GM21447 (cell line): ENCODE measurements around the gene FRMPD1.

Experiments
- ATAC-seq: cut with Tn5 transposase; IDR thresholded peaks from one replicate; pipeline ENCODE4 v1.9.1; 2021; ENCODE audit not compliant: unreplicated experiment

The FRMPD1 gene

DNA sequence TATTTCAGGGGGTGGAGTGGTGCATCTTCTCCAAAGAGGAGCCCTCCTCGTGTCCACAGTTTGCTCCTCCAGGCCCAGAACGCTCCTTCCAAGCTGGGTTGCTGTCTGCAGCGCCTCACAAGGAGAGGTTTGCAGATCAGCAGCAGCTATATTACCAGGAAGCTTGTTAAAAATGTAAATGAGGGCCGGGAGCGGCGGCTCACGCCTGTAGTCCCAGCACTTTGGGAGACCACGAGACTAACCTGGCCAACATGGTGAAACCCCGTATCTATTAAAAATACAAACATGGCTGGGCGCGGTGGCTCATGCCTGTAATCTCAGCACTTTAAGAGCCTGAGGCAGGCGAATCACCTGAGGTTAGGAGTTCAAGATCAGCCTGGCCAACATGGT lies 25.0 kb upstream of the FRMPD1 start:
- ATAC-seq = no peak

DNA sequence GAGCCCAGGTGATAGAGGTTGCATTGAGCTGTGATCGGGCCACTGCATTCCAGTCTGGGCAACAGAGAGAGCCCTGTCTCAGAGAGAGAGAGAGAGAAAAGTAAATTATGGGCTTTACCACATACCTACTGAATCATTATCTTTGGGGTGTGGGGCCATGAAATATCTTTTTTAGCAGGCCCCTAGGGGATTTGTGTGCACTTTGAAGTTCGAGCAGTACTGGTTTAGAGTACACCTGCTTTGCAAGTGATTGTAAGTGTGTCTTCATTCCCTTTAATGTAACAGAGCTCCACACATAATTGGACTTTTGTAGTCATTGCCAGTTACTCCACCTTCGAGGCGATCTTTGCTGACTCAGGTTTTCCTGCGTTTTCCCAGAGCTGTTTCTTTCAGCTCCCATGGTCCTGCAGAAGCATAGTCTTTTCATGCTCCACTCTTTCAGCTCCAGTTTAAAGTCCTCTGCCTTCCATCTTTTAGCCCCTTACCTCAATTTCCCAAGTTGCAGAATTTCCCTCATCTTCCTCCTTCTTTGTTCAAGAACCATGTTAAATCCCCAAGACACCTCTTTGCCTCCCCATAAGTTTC lies 24.0 kb upstream of the FRMPD1 start:
- no peak for ATAC-seq

DNA sequence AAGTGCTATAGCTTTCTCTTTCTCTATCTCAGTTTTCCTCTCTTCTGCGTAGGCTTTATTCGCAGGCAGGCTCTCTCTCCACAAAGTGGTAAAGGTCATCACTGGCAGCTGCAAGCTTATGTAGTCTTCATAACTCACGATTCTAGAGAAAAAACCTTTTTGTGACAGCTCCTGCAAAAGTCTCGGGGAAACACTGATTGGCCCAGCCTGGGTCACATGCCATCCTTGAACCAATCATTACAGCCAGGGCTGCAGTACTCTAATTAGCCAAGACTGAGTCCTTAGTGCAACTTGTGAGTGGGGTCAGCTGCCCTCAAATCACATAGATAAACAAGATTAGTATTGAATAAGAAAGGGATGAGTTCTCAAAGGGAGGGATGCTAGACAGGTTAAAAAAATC lies 18.3 kb upstream of the FRMPD1 start:
- no peak for ATAC-seq

DNA sequence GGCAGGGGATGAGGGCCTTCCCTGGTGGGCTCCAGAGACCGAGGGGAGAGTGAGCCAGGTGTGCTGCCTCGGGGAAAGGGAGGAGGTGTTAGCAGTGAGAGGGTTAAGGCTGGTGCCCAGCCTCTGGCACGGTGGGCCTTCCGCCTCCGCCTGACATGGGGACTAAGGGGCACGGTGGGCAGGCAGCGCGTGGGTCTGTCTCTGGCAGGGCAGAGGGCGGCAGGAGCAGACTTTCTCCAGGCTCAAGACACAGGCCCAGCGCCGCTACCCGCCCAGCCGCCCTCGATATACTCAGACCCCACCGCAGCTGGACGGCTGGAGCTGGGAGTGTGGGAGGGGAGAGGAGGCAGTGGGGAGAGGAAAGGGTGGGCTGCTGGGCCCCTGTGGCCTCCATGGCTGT lies 14.9 kb upstream of the FRMPD1 start:
- no peak for ATAC-seq

DNA sequence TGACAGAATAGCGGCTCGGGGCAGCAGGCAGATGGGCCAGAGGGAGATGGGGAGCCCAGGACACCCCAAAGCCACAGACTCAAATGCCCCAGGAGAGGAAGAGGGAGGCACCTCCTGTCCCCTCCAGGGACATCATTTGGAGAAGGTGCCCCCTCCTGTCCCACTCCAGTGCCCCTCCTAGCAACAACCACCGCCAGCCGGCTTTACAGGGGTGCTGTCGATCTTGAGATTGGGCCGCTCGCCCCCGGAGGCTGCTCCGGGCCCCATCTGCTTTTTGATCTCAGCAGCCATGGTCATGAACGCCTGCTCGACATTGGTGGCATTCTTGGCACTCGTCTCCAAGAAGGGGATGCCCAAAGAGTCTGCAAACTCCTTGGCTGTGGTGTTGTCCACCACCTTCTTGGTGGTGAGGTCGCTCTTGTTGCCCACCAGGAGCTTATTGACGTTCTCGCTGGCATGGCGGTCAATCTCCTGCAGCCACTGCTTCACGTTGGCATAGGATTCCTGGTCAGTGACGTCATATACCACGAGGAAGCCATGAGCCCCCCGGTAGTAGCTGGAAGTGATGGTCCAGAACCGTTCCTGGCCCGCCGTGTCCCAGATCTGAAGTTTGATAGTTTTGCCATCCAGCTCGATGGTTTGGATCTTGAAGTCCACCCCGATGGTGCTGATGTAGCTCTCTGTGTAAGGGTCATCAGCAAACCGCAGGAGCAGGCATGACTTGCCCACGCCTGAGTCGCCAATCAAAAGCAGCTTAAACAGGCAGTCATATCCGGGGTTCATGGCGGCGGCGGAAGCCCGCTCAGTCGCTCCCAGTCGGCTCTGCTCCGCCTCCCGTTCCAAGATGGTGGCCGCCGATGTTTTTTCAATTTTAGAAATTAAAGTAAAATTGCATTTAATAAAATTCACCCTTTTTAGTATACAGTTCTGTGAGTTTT lies 14.0 kb upstream of the FRMPD1 start:
- ATAC-seq = no peak

DNA sequence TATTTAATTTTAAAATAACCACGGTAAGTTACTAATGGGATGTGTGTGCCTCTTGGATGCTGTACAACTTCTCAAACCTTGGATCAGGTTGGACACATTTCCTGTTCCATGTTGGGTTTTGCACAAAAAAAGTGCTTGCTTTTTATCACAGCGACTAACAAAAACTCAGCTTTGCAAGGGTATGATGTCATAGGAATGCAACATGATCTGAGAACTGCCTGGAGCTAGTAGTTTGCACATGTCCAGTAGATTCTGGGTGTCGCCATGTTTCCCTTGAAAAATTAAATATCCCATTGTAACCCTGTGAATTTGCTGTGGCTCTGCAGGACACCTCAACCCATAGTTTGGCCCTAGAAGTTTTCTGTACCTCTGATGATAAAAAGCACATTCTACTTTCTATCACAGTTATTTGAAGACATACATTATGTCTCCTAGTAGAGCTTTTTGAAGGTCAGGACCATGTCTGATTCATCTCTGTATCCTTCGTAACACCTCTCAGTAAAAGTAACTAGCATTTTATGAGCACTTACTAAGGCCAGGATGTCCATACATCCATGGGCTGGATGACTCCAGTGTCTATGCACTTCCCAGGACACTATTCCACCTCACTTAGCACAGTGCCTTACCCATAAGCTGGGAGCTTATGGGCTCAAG lies 11.5 kb upstream of the FRMPD1 start:
- ATAC-seq = no peak

DNA sequence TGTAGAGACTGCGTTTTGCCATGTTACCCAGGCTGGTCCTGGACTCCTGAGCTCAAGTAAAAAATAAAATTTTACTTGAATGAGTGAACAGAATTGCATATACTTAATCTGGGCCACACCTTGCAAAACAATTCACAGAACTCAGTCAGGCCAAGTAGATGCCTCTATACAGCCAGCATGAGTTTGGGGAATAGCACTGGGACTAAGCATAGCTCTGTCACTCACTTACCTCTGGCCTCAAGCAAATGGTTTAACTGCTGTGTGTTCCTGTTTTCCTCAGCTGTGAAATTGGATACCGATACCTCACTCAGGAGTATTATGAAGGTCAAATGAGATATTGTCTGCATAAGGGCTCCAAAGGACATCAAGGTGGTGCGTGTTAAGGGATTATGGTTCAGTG lies 10.9 kb upstream of the FRMPD1 start:
- no peak for ATAC-seq

DNA sequence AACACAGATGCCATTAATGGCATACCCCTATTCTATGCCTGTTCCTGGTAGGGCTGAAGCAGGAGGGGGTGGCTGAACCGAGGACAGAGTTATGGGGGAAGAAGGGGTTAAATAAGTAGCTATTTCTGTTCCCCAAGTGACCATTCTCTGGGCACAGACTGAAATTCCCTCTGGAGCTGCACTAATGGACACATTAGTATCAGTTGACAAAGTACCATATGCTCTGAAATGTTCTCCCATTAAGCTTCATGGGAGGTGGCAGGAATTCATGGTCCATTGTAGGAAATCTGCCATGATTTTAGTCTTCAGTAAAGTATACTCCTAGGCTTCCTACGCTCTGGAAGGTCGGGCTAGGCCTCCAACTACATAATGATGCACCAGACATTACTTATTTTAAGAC lies 10.5 kb upstream of the FRMPD1 start:
- no peak for ATAC-seq

DNA sequence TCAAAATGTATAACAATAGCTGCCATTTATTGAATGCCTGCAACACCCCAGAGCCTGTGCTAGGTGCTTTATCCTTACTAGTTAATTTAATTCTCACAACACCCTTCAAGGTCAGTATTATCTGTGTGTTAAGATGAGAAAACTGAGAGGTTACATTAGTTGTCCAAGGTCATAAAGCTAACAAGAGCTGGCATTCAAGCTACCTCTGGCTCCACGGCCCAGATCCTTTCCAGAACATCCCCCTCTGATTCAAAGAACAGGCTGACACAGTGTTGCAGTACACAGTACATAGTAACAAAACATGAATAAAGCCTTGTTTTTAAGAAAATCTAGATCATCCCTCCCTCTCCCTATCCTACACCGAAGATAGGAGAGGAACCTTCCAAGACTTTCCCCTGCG lies 9.4 kb upstream of the FRMPD1 start:
- ATAC-seq = no peak

DNA sequence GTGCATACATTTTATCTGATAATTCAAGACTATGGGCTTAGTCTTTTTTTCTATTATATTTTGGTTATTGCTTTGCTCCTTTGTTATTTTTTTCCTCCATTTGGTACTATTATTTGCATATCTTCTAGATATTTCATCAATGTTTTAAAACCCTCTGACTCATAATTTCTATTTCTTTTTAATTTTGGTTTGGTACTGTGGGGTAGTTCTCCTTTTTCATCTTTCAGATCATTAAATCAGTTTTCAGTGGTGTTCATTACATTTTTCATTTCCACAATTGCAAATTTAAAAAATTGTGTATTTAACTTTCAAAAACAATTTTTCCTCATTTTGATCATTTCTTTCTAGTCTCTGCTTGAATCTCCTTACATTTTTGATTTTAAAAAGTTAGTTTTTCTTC lies 7.5 kb upstream of the FRMPD1 start:
- no peak for ATAC-seq

DNA sequence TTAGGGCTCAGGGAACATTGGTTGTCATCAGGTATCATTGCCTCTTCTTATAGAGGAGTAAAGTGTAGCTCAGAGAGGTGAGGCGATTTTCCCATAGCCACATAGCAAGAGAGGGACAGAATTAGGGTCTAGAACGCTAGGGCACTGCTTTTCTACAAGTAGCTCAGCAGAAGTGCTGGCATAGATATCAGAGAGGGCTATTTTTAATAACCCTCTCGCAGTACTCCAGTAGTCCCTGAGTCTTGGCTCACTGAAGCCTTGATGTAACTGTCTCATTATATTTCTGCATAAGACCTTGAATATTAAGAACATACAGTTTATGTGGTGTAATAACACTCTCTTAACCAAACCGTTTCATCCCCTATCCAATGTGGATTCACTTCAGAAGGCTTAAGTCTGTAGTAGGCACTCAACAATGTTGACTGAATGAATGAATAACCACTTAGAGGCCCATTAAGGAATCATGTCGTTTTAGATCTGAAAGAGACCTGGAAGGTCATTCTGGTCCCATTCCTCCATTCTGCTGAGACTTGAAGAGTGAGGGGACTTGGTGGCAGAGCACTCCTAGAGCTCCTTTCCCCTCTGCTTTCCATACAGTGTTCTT lies 4.7 kb upstream of the FRMPD1 start:
- ATAC-seq = no peak

DNA sequence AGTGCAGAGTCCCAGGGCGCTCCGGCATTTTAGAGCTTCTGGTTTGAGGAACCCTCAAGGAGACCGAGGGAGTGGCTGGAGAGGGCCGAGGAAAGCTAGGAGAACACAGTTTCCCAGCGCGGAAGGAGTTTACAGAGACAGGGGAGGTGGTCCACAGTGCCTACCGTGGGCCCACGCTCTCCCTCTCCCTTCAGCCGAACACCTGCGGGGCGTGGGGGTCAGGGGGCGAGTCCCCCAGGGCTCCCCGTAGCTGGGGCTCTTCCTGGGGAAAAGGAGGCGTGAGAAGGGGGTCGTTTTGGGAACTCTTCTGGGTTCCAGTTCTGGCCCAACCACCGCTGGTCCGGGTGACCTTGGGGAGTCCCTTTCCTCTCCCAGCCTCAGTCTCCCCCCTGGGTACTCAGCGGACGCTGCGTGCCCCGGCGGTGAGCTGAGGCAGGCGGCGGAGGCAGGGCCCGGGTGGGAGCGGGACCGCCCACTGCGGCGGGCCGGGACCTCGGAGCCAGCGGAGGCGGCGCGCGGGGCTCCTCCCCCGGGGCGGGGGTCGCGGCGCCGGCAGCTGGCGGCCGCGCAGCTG lies 368 bp upstream of the FRMPD1 start:
- peak; percentile 19 for ATAC-seq

DNA sequence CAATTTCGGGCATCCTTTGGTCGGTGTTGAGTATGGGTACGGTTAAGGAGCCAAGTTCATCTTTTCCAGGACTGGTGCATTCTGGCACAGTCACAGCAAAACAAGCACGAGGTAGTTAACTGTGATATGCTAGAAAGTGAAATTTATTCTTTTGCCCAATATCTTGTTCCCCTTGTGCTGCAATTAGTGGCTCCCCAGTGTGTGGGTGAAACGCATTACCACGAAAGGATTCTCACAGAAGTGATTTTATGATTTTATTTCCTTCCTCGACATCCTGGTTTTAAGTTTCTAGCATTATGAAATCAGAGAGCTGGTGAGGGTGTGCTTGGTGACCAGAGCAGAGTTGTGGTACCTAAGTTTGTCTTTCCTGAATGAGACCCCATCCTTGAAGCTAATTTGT lies 1.5 kb downstream of the FRMPD1 start:
- no peak for ATAC-seq

DNA sequence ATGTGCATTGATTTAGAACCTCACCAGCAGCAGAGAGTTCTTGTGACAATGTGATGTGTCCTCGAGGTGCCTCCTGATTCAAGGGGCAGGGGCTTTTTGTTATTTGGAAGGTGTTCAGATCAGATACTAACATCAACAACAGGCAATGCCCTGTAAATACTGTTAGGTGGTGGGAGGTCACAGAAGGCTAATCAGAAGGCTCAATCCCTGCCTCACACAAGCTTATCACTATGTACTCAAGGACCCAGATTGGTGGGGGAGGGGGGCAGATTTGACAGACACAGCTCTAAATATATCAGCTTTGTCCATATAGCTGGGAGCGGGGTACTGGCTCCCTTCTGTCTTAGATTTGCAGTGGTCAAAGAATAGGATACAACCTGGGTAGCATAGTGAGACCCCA lies 2.6 kb downstream of the FRMPD1 start:
- no peak for ATAC-seq

DNA sequence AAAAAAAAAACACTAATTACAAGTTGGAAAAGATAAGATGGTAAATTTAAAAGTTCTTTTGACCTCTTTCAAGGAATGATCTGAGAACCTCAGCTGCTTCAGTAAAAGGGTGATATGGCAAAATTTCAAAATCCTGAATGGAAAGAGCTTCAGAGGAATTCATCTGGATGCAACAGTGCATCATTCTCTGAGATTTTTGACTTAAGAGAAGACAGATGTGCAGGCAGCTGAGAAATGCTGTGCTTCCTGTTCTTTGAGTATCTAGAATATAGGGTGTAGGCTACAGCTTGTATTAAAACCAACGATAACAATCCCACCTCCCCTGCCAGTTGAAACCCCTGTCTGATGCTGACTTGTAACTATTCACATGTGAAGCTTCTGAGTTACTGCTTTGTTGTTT lies 6.2 kb downstream of the FRMPD1 start:
- ATAC-seq = no peak

DNA sequence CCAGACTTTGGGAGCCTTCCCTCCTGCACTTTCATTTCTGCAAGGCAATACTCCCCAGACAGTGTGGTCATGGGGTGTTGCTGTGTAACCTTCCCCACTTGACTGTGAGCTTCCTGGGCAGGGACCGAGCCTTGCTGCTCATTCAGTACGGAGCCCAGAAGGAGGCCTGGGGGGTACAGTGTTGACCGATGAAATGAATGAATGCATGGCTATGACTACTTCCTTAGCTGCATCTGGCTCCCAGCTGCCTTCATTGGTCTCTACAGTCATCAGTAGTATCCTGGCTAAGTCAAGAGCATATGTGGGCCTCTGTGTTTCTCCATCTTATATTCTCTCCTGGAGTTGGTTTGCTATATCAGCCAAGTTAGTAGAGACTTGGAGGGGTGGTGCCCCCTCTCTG lies 9.9 kb downstream of the FRMPD1 start:
- ATAC-seq = no peak

DNA sequence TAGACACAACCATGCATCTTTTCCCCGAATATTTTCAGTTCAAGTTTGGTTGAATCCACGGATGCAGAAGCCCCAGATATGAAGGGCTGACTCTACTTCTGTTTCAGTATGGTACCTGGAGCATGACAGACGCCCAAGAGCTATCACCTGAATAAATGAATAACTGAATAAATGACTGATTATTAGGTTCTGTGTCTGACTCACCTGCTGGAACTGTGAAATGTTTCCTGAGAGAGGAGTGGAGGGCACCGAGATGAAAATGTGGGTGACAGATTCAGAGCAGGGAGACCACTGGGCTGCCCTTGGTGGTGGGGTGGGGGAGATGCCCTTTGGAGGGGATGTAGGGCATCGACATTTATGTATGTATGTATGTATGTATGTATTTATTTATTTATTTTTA lies 13.2 kb downstream of the FRMPD1 start:
- ATAC-seq = no peak

DNA sequence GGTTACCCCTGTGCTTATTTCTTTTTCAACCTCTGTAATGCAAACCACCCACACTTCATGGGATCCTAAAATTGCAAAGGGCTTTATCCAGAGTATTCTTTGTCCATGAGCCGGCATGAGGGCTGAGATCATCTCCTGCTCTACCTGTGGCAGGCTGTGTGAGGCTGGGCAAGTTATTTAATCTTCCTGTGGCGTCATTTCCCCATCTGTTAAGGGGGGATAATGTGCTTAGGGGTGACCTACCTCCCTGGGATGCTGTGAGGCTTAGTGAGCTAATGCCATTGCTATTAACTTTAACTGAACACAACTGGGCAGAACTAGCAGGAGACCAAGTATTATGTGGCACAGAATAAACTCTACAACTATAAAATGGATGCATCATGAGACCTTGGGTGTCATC lies 17.0 kb downstream of the FRMPD1 start:
- no peak for ATAC-seq

DNA sequence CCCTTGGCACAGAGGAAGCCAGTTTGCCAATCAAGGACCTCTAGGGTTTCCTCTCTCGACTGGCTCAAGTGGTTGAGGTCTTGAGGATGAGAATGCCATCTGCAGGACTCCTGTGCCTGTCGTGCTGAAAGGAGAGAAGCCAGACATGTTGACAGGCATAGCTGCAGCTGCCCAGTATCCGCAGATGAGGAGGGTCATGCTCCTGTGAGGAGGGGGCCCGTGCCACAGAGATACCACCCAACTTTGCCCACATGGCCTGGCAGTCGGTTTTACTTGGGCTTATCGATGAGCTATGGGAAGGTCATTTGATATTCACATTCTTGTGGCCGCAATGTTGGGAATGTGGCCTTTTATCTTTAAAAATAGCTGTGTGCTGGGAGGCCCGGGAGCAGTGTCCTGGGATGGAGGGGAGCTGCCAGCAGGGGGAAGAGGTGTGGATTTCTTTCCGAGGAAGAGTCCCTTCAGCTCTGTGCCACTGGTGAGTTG lies 17.4 kb downstream of the FRMPD1 start:
- ATAC-seq = no peak

DNA sequence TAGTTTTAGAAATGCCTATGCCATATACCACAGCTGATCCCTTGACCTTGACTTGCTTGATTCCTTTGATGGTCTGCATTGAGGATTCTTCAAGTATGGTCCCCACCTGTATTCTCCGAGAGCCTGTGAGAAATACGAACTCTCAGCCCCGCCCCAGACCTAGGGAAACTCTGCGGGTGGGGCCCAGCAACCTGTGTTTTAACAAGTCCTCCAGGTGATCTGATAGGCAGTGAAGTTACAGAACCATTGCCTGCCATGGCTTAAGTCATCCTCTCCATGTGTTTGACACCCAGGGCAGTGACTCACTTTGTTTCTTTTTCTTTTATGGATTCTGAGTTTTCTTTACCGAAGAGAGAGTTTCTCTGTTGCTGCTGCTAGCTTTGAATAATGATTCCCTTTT lies 18.5 kb downstream of the FRMPD1 start:
- no peak for ATAC-seq

DNA sequence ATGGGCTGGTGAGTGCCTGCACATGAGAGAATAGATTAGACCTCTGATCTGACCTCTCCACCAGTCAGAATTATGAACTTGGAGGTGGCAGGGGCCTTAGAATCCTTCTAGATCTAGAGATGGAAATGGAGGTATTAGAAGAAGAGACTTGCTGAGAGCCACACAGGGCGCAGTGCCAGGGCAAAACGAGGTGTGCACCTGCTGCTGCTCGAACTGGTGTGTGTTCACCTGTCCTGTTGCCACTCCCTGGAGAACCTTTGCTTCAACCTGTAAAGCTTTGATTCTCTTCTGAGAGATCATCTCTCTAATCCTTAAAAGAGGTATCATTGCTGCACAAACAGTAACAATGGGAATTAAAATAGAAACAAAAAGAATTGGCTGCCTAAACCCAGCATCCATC lies 24.9 kb downstream of the FRMPD1 start:
- ATAC-seq = no peak
